DMS153 (cell line): ENCODE data around the gene PRKD3.
"Not testable (repeated sequence)": the region's sequence is repeated elsewhere in the genome, so short reads cannot be mapped to it uniquely, and the experiment has no call there.

ENCODE experiments used
- DNase-seq: peaks from one replicate; lab custom pipeline; 2025; lab: John Stamatoyannopoulos, UW

PRKD3 gene

GRCh38 chr2:37316181-37316580 lies 8.5 kb downstream of the PRKD3 start:
- DNase-seq: no peak

DNA sequence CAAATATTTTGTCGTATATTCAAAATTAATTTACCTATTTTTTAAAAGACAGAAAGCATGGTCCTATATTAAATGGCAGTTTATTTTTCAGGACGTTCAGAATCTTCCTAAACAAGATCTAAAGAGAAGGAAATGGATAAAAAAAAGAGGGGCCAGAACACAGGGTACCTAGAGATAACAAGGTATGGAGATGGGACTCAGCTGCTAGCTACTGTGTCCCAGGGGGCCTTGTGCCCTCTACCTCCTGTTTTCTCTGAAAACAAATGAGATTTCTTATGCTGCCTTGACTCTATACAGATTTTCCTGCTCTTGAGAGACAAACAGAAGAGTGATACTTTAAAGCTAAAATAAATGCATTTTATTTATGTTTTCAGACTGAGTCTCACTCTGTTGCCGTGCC lies 9.3 kb downstream of the PRKD3 start:
- no peak for DNase-seq

- DNase-seq: no peak
Measured at GRCh38 chr2:37307500-37307899, 17.1 kb downstream of the PRKD3 start.

DNA sequence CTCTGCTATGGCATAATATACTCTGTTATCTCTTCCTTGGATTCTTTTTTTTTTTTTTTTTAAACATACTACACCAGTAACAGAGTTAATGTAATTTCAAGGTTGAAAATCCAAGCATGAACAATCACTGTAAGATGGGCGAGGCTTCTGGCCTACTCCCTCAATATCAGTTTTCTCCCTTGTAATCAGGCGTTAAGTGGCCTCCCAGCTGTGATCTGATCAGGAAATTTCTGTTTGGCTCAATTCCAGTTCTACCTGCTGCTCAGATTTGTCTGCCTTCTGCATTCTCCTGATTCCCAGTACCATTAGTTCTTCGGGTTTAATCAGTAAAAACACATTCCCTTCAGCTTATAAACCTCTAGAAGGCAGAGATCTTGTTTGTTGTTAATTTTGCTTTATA lies 18.6 kb downstream of the PRKD3 start:
- DNase-seq: peak; percentile 30

- DNase-seq: no peak
Measured at GRCh38 chr2:37302701-37303252, 21.9 kb downstream of the PRKD3 start.

GRCh38 chr2:37301408-37301807 lies 23.2 kb downstream of the PRKD3 start:
- no peak for DNase-seq

DNA sequence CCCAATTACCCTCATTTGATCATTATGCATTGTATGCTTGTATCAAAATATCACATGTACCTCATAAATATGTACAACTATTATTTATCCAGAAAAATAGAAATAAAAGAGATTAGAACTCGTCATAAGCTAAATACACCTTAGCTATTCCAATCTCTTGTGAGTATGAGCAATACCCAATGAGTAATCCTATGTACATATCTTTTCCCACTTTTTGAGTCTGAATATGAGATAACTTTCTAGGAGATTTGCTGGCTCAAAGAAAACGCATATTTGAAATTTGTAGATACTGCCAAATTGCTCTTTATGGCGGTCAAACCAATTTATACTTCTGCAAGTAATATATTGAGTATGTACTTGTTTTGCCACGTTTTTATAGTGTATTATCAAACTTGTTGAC lies 24.1 kb downstream of the PRKD3 start:
- DNase-seq: no peak

DNA sequence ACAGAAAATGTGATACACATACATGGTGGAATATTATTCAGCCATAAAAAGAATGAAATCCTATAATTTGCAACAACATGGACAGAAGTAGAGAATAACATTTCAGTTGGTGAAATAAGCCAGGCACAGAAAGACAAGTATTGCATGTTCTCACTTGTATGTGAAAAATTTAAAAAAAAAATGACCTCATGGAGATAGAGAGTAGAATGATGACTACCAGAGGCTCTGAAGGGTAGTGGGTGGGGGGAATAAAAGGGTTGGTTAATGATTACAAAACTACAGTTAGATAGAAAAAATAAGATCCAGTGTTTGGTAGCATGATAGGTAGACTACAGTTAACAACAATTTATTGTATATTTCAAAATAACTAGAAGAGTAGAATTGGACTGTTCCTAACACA lies 24.5 kb downstream of the PRKD3 start:
- DNase-seq: no peak

DNA sequence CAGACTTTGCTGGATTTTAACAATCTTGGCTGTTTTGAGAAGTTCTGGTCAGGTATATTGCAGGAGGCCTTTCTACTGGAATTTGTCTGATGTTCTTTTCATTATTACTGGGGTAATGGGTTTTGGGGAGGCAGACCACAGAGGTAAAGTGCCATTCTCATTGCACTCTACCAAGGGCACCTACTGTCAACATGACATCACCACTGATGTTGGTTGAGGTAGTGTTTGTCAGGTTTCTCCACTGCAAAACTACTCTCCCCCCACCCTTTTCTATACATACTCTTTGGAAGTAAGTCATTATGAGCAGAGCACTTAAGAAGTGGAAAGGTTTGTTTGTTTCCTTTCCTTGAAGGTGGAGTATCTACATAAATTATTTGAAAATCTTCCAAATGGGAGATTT lies 27.0 kb downstream of the PRKD3 start:
- DNase-seq: no peak

DNA sequence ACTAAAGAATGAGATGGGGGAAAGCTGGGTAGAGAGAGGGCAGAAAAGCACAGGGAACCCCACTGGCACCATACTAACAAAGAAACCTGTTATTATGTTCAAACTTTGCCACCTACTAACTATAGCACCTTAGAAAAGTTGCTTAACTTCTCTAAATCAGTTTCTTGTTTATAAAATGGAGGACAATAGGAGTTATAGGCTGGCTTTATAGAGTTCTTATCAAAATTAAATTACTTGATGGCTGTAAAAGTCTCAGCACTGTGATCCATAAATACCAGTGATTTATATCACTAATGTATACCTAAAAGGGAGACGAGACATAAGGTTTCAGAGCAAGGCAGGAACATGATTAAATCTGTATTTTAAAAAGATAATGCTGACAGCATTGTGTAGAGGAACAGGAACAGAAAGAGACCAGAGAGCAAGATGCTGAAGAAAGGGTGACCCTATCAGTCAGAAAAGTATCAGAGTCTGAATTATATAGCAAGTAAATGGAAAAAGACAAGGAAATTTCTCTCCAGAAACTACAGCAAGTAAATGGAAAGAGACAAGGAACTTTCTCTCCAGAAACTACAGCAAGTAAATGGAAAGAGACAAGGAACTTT lies 29.1 kb downstream of the PRKD3 start:
- DNase-seq: no peak

DNA sequence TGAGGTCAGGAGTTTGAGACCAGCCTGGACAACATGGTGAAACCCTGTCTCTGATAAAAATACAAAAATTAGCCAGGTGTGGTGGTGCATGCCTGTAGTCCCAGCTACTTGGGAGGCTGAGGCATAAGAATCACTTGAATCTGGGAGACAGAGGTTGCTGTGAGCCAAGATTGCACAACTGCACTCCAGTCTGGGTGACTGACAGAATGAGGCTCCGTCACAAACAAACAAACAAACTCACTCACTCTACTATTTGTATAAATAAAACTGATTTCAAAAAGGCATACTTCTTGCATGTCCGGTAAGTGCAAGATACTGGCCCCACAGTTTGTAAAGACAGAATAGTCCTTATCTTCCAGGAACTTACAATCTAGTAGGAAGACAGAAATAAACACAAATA lies 29.8 kb downstream of the PRKD3 start:
- DNase-seq: not testable (repeated sequence)

- no peak for DNase-seq
Measured at GRCh38 chr2:37291680-37292079, 33.0 kb downstream of the PRKD3 start.

DNA sequence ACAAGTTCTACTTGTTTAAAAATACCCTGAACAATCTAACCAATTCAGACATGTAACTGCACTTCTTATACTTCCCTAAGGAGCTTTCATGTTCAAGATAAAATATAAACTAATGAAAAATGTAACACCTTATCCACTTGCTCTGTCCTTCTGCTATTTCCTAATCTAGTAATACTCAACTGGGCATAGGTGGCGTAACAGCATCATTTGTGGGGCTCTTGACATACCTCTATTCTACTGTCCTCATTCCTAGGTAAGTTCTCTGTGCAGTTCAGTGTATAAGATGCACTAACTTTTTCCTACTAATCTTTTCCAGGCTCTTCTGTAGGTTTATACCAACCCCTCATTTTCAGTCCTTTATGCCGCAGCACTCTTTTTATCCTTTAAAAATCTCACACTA lies 36.7 kb downstream of the PRKD3 start:
- no peak for DNase-seq

- DNase-seq: no peak
Measured at GRCh38 chr2:37284381-37284780, 40.3 kb downstream of the PRKD3 start.

DNA sequence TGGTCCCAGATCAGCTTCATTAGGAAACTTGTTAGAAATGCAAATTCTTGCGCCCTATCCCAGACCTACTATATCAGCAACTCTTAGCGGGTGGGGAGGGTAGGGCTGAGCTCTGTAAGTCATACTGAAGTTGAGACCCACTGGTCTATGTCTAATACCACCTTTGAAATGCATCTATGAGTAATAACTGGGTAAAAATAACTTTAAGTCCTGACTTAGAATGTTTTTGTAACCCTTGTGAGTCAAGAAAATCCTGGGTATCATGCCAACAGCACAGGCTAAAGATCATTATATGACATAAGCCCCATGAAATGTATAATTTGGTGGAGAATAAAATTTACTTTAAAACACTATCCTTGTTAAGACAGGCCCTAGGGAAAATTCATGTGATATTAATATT lies 41.4 kb downstream of the PRKD3 start:
- no peak for DNase-seq

DNA sequence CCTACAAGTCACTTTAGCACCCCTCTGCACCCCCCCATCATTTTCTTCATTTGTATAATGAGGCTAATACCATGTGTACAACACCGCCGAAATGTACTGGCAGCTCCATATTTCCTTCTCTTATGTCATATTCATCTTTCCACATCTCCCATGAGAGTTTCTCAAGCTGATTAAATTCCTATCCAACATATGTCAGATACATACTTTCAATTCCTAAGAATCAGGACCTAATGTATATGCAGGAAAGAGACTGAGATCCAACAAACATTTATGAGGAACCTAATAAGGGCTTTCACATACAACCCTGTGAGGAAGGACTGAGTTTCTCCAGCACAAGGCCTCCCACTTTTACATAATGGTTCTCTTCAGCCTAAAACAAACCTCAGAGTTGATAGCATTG lies 41.9 kb downstream of the PRKD3 start:
- no peak for DNase-seq

- no peak for DNase-seq
Measured at GRCh38 chr2:37281916-37282315, 42.7 kb downstream of the PRKD3 start.

DNA sequence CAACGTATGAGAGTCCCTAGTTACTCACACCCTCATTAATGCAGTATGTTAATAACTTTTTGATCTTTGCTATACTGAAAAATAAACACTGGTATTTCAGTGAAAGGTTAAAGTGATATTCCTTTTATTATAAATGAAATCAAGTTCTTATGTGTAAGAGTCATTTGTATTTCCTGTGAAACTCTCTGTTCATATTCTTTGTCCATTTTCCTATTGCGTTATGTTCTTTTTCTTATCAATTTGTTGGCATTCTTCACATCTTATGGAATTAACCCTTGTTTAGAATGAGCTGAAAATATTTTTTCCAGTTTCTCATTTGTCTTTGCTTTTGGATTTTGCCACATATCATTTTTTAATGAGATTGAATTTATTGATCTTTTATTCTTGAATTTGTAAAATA lies 48.3 kb downstream of the PRKD3 start:
- DNase-seq: no peak
